Dedifferentiated amniotic fluid mesenchymal stem cell (primary cell): ENCODE data around the gene LRRC59.

ENCODE experiments used
- DNase-seq: peaks from one replicate; pipeline ENCODE4 v3.0.0-alpha.2; 2016; ENCODE audit errors: extremely low spot score

Gene LRRC59

GRCh38 chr17:50388728-50389127, 8.6 kb downstream of the LRRC59 start:
- DNase-seq: no peak

GRCh38 chr17:50386510-50386909, 10.8 kb downstream of the LRRC59 start:
- DNase-seq: no peak

GRCh38 chr17:50382931-50383330, 14.4 kb downstream of the LRRC59 start:
- no peak for DNase-seq

- DNase-seq: no peak
Measured at GRCh38 chr17:50381920-50382319, 15.4 kb downstream of the LRRC59 start.

GRCh38 chr17:50381260-50381815, 16.0 kb downstream of the LRRC59 start:
- no peak for DNase-seq

- DNase-seq: no peak
Measured at GRCh38 chr17:50380369-50381259, 16.7 kb downstream of the LRRC59 start.

GRCh38 chr17:50379351-50380132, 17.8 kb downstream of the LRRC59 start:
- DNase-seq: no peak

GRCh38 chr17:50375858-50376538, 21.3 kb downstream of the LRRC59 start:
- no peak for DNase-seq

- no peak for DNase-seq
Measured at GRCh38 chr17:50373705-50374104, 23.6 kb downstream of the LRRC59 start.

GRCh38 chr17:50372758-50373556, 24.4 kb downstream of the LRRC59 start, which contains the start of the genes EME1 and MRPL27:
Gene EME1, plus strand, starts transcription at chr17:50373229. Its CDS starts 1,980 bp downstream, at chr17:50375209.
Gene MRPL27, minus strand, starts transcription at chr17:50373184. Its CDS starts 14 bp downstream, at chr17:50373170.
- DNase-seq: peak; percentile 92

GRCh38 chr17:50372222-50372757, 25.0 kb downstream of the LRRC59 start:
- no peak for DNase-seq

GRCh38 chr17:50371526-50371925, 25.8 kb downstream of the LRRC59 start:
- no peak for DNase-seq

- DNase-seq: no peak
Measured at GRCh38 chr17:50370052-50370451, 27.3 kb downstream of the LRRC59 start.

GRCh38 chr17:50367401-50367800, 29.9 kb downstream of the LRRC59 start:
- no peak for DNase-seq

GRCh38 chr17:50365649-50366393, 31.5 kb downstream of the LRRC59 start:
- no peak for DNase-seq

GRCh38 chr17:50365165-50365564, 32.2 kb downstream of the LRRC59 start:
- no peak for DNase-seq

GRCh38 chr17:50364715-50365114, 32.6 kb downstream of the LRRC59 start:
- DNase-seq: peak; percentile 23

GRCh38 chr17:50364061-50364458, 33.3 kb downstream of the LRRC59 start:
- no peak for DNase-seq

GRCh38 chr17:50363217-50364060, 33.9 kb downstream of the LRRC59 start:
- no peak for DNase-seq
